CD4-positive, alpha-beta T cell treated with Interleukin-21 for 1 hour (primary cell): ENCODE results near the gene ARSA.
A peak's percentile ranks its signal among the peaks of the same experiment; 100 is the strongest.
"Not testable (repeated sequence)": the region's sequence is repeated elsewhere in the genome, so short reads cannot be mapped to it uniquely, and the experiment has no call there.

Experiments used
- DNase-seq: peaks from one replicate; pipeline ENCODE4 v3.0.0-alpha.2; 2020

ARSA gene

DNA sequence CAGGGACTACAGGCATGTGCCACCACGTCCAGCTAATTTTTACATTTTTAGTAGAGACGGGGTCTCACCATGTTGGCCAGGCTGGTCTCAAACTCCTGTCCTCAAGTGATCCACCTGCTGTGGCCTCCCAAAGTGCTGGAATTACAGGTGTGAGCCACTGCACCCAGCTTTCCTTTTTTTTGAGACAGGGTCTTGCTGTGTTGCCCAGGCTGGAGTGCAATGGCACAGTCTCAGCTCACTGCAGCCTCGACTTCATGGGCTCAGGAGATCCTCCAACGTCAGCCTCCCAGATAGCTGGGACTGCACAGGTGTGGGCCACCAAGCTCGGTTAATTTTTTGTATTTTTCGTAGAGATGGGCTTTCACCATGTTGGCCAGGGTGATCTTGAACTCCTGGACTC is 26.7 kb upstream of the ARSA start:
- not testable (repeated sequence) for DNase-seq

- DNase-seq = no peak
These were observed 25.3 kb upstream of the ARSA start for GRCh38 chr22:50653256-50653655.

DNA sequence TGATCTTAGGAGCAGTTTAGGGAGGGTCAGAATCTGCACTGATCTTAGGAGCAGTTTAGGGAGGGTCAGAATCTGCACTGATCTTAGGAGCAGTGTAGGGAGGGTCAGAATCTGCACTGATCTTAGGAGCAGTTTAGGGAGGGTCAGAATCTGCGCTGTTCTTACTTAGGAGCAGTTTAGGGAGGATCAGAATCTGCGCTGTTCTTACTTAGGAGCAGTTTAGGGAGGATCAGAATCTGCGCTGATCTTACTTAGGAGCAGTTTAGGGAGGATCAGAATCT is 15.8 kb upstream of the ARSA start:
- DNase-seq = not testable (repeated sequence)

- not testable (repeated sequence) for DNase-seq
These were observed 15.3 kb upstream of the ARSA start for GRCh38 chr22:50643021-50643820.

DNA sequence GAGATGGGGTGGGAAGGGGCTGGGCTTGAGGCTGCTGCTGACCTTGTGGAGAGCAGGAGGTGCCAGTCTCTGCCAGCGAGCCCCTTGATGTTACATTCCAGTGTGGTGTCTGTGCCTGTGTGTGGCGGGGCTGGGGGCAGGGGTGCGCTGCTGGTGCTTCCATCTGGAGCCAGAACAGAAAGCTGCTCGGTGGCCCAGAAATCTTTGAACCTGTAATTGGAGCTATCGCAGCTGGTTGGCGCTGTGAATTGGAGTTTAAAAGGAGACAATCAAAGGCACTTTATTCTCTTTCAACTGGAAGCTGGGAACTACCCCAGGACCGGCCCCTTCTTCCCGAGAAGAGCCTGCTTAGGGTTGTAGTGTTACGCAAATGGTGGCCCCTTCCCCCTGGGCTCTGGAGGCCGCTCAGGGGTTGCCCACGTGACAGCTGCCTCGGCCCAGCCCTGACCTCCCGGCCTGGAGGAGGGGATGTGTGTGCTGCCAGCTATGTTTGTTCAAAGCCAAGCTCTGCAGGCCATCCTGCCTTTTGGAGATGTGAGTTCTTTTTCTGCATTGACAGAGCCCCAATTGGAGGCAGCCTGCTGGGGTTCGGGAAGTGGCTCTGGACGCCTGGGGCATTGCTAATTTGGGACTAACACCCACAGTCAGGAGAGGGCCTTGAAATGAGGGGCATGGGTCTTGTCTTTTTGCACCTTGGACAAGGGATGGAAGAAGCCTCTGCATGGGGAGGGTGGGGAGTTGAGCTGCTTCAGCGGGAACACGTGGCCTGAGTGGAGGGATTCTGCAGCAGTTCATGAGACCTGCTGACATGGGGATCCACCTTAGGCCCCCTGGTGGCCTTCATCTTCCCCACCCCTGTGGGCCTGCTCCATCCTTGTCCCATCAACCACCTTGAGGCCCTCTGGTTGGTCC is 14.0 kb upstream of the ARSA start:
- DNase-seq = no peak

DNA sequence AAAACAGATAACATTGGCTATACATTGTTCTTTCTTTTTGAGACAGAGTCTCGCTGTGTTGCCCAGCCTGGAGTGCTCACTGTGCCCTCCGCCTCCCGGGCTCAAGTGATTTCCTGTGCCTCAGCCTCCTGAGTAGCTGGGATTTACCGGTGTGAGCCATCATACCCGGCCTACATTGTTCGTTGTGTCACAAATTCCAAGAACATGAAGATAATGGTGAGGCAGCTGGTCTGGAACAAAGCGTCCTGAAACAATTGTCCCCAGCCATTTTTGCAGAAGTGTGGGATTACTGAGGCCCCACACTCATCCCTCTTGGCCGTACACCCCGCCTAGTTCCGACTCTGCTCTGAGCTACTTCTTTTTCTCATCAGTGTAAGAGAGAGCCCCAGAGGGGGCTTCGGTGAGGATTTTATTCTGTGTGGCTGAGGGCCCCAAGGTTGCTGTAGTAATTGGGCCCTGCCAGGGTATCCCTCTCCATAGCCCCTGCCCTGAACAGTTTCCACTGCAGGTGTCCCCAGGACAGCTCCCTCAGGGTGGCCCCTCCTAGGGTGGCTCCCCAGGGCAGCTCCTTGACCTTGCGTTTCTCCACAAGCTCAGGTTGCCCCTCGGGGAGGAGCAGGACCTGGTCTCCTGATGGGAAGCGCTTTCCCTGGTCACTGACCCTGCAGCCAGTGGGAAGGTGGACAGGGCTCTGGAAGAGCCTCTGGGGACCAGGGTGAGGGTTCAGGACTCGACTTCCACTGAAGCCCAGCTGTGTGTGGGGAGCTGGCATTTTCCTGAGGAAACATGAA is 13.1 kb upstream of the ARSA start:
- no peak for DNase-seq

DNA sequence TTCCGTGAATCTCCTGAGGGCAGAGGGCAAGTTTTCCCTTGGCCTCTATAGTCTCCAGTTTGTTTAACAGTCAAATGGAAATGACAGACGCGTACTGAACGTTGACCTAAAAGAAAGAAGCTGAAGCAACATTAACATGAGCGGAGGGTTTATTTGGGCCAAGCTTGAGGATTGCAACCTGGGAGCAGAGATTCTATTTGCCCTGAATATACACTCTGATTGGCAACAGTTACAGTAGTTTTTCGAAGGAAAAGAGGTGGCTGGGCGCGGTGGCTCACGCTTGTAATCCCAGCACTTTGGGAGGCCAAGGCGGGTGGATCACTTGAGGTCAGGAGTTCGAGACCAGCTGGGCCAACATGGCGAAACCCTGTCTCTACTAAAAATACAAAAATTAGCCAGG is 12.3 kb upstream of the ARSA start:
- not testable (repeated sequence) for DNase-seq

GRCh38 chr22:50635591-50635990 is 7.6 kb upstream of the ARSA start:
- no peak for DNase-seq

- DNase-seq = no peak
These were observed 5.8 kb upstream of the ARSA start for GRCh38 chr22:50633771-50634170.

DNA sequence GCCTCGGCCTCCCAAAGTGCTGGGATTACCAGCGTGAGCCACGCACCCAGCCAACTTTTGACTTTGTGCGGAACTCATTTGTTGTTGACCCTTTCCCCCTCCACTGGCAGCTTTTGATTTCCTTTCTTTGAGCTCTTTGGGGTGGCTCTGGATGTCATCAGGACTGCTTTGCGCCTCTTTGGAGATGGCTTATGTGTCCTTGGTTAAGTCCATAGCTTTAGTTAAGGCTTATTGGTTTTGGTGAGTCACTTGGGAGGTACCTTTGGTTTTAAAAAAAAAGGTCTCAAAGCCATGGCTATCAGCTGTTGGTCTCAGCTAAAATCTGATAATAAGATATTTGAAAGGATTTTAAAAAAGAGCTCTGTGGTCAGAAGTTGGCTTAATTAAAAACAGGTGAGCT is 5.1 kb upstream of the ARSA start:
- DNase-seq = no peak

- DNase-seq = no peak
These were observed 2.4 kb upstream of the ARSA start for GRCh38 chr22:50630376-50630775.

GRCh38 chr22:50628543-50629134 is 687 bp upstream of the ARSA start:
- peak; percentile 72 for DNase-seq

DNA sequence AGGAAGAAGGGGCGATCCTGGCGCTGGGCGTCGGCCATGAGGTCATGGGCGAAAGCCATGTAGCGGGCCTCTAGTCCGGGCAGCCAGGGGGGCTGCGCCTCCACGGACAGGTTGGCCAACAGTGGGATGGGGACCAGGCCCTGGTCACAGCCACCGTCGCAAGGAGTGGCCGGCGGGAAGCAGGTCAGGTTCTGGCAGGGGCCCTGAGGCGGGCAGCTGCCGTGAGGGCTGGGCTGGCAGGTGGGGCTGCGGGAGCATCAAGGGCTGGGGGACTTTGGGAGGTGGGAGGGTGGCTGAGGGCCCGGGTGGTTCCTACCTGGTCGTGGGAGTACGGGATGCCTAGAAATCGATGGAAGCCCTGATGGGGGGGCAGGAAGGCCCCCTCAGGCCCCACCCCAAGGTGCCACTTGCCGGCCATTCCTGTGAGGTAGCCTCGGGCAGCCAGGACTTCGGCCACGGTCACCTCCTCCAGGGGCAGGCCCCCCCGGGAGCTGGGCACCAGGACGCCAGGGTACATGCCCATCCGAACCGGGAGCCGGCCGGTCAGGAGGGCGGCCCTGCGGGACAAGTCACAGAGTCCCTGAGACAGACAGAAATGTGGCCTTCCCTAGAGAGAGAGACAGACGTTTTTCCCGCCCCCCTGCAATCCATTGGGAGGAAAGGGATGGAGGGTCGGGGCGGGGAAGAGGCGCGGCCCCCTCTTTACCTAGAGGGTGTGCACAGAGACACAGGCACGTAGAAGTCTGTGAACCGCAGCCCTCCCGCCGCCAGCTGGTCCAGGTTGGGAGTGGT is 906 bp downstream of the ARSA start:
- peak; percentile 19 for DNase-seq

DNA sequence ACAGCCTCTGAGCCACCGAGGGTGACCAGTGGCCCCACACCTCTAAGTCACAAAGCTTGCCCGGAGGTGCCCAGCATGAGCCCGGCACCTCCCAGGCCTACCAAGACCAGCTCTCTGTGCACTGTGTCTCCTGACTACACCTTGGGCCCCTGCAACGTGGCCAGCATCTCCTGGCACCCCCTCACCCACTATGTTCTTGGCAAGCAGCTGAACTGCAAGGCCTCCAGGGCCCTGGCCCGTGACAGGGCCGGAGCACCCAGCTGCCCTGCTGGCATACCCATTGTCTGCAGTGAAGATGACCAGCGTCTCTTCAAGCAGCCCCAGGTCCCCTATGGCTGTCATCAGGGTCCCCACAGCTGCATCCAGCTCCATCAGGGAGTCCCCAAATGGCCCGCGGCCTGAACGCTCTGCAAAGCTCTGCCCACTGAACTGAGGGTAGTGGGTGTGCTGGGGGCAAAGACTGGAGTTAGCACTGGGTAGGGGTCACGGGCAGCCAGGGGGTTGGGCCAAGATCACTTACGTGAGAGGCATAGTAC is 1.6 kb downstream of the ARSA start:
- DNase-seq = no peak

DNA sequence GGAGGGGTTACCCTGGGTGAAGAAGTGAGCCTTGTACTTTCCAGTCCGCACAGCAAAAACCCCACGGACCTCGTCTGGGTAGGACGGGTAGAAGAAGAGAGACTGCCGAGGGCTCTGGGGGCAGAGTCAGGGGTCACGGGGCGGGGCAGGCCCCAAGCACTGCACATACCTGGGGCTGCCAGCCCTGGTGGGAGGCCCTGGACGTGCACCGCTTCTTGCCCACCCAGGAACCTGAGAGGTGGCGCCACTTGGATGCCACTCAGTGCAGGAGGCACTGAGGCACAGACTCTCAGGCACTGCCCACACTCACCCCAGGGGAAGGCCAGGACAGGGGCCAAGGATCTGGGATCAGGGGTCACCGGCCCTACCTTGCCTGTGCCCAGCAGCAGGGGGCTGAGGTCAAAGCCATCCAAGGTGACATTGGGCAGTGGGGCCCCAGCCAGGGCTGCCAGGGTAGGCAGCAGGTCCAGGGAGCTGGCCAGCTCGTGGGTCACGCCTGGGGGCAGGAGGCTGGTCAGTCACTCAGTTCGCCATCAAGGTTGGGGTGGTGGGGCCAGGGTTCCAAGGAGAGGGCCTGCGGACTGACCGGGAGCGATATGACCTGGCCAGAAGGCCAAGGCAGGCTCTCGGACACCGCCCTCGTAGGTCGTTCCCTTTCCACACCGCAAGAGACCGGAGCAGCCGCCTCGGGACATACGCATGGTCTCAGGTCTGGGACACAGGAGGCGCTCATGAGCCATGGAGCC is 2.2 kb downstream of the ARSA start:
- no peak for DNase-seq

GRCh38 chr22:50625131-50625567 is 2.8 kb downstream of the ARSA start:
- no peak for DNase-seq

- DNase-seq = no peak
These were observed 3.4 kb downstream of the ARSA start for GRCh38 chr22:50624347-50625130.

GRCh38 chr22:50622723-50623327 is 5.1 kb downstream of the ARSA start:
- DNase-seq = no peak

- DNase-seq = peak; percentile 46
These were observed 5.8 kb downstream of the ARSA start for GRCh38 chr22:50621948-50622722.
